NCI-H1092 (cell line): ENCODE measurements around the gene WFDC2.

Experiments
- DNase-seq: peaks from one replicate; lab custom pipeline; 2025; lab: John Stamatoyannopoulos, UW

The WFDC2 gene

DNA sequence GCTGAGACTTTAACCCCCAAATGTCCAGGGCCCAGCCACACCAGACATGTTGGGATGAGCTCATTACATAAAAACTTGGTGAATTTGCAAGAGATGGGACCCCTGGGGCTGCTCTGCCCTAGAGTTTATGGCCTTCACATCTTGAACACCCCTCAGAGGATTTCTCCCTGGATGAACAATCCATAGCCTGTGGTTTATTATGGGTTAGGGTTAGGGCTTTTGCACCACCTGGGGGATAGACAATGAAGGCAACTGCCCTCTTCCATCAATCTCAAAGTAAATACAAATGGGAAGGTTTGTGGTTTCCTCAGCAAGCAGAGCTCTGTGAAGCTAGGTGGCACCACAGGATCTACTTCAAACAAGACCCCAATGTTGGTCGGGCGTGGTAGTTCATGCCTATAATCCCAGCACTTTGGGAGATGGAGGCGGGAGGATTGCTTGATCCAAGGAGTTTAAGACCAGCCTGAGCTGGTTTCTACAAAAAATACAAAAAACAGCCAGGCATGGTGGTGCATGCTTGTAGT, 28.5 kb downstream of the WFDC2 start:
- DNase-seq: no peak

- no peak for DNase-seq
These were observed 30.5 kb downstream of the WFDC2 start for GRCh38 chr20:45500022-45500421.

GRCh38 chr20:45501600-45501999, 32.0 kb downstream of the WFDC2 start:
- no peak for DNase-seq

GRCh38 chr20:45502561-45502960, 33.0 kb downstream of the WFDC2 start:
- no peak for DNase-seq

DNA sequence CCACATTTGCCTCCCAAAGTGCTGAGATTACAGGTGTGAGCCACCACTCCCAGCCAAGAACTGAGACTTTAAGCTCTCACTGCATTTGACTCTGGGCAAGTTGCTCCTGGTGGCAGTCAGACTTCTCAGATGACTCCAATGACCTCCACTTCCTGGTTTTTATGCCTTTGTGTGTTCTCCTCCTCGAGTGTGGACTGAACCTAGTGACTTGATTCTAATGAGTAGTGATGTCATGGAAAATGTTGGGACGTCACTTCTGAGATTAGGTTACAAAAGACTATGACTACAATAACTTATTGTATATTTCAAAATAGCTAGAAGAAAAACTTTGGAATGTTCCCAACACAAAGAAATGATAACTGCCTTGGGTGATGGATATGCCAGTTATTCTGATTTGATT, 33.9 kb downstream of the WFDC2 start:
- no peak for DNase-seq

GRCh38 chr20:45506398-45506797, 36.8 kb downstream of the WFDC2 start:
- DNase-seq: no peak

GRCh38 chr20:45507011-45507820, 37.7 kb downstream of the WFDC2 start:
- no peak for DNase-seq

GRCh38 chr20:45508068-45508886, 38.7 kb downstream of the WFDC2 start:
- no peak for DNase-seq

DNA sequence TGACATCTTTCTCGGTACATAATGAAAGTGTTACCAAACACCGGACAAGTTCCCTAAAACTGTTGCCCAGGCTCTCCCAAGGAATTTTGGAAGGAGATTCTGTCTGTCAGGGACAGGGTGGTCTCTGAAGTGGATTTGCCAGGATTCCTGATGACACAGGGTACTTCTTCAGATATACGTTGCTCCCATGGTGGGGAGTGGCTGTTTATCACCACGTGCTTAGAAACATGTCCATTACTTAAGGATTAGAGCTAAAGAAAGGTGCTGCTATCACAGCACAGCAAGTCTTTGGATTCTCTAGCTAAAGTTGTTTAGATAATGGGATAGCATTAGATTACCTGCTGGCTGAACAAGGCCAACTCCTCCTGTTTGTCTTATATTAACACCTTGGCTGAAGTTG, 39.5 kb downstream of the WFDC2 start:
- DNase-seq: no peak

DNA sequence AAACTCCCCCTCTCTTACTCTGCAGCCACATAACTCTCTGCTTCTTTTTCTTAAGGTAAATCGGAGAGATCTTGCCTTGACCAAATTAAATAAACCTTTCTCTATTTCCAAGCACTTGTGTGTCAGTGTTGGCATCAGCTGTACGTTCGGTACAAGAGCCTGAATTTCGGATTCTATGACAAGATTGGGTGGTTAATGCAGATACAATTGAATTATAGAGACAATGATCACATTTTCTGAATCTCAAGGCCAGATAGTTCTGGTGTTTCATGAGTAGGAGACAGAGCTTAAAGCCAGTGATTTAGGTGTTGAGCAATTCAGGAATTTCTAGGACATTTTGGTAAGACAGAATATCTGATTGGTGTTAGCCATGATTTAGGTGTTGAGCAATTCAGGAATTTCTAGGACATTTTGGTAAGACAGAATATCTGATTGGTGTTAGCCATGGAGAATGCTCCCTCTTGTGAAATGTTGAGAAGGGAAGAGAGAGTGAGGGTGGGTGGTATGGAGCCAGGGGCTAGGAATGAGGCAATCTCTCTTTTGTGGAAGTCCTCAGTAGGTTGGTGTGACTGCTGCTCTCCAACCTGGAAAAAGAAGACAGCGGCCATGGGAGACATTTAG, 40.8 kb downstream of the WFDC2 start:
- no peak for DNase-seq

DNA sequence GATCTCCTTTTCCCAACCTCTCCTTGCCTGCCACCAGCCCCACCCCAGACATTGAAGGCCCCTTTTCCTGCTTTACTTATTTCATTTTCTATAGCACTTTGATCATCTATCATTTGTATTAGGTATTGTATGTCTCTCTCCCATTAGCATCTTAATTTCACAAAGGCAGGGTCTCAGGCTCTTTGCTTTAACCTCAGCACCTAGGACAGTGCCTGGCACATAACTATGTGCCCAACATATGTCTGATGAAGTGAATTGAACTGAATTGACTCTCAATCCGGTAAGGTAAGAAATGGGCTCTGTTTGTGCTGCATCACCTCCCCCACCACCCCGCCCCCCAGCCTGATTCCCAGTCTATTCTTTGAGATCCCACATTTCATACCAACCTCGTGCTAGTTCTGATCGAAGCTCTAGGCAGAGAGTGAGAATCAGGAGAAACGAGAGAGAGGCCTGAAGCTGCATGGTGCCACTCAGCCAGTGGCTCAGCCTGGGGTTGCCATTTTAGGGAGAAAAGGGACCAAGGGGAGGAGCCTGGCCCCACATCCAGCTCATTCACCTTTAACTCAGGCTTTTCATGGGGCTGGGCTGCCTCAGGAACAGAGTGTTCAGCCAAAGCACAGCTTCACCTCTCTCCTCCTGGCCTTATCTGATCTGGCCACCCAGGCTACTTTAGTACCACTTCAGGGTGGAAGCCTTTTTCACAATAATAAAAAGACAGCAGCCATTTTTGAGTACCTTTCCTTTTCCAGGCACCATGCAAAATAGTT, 45.8 kb downstream of the WFDC2 start, which contains the start of gene SPINT3:
SPINT3 (minus strand) TSS at position 476 of the 767 bp plus-strand sequence; CDS start at position 462, 14 bp downstream.
- DNase-seq: no peak

DNA sequence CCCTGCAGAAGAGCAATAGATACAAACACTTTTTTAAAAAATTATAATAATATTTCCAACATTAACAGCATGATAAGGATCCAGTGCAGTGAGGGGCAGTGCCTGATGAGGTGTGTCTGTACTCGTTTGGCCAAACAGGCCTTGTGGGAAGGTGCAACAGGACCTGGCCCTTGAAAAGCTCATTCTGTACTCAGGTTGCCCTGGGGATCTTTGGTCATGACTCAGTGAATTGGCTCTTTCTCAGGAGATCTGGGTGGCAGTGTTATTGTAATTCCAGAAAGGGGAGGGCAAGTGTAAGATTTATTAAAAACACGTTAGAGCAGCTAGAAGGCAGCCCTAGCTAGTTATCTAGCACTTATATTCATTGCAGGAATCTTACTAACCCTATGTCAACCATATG, 48.7 kb downstream of the WFDC2 start:
- DNase-seq: no peak

GRCh38 chr20:45523821-45524220, 54.3 kb downstream of the WFDC2 start:
- no peak for DNase-seq

DNA sequence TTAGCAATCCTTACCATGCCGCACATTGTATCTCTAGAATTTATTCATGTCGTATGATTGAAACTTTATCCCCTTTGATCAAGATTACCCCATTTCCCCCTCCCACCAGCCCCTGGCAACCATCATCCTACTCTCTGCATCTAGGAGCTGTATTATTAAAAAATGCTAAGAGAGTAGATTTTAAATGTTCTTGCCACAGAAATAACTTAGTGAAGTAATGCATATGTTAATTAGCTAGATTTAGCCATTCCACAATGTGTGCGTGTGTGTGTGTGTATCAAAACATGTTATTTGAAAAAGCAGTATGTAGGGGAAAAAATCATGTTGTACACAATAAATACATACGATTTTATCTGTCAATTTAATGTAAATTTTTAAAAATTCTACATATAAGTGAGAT, 57.7 kb downstream of the WFDC2 start:
- no peak for DNase-seq
